Smooth muscle cell (in vitro differentiated cells): ENCODE data around the gene ZBTB20. TPM values are rescaled to one million over a fixed set of nuclear protein-coding genes. Genes with fewer than 3 reads are reported as not detected.
A peak's percentile ranks its signal among the peaks of the same experiment; 100 is the strongest.

Experiments used
- DNase-seq: peaks from one replicate; lab custom pipeline; 2025; ENCODE audit not compliant: unreplicated experiment; lab: John Stamatoyannopoulos, UW
- H2AFZ ChIP-seq: fragments of 200-600 bp; sonication (generic); 2 replicates; pipeline ENCODE4 v1.6.0; 2016; ENCODE audit warnings: antibody characterized with exemption, low read depth, mild to moderate bottlenecking
- H3F3A ChIP-seq: fragments of 200-600 bp; sonication (generic); 2 replicates; pipeline ENCODE4 v1.6.0; 2017; ENCODE audit warnings: antibody characterized with exemption, low read depth
- H3K27ac ChIP-seq: fragments of 200-600 bp; sonication (generic); 2 replicates; pipeline ENCODE4 v1.5.1; 2016; ENCODE audit warnings: low read depth, mild to moderate bottlenecking
- H3K27me3 ChIP-seq: fragments of 200-600 bp; sonication (generic); 2 replicates; pipeline ENCODE4 v1.6.1; 2016; ENCODE audit warnings: low read depth, mild to moderate bottlenecking
- H3K36me3 ChIP-seq: fragments of 200-600 bp; sonication (generic); 2 replicates; pipeline ENCODE4 v1.5.1; 2016; ENCODE audit warnings: low read depth
- H3K4me1 ChIP-seq: fragments of 200-600 bp; sonication (generic); 2 replicates; pipeline ENCODE4 v1.5.1; 2016; ENCODE audit warnings: low read depth
- H3K4me2 ChIP-seq: fragments of 200-600 bp; sonication (generic); 2 replicates; pipeline ENCODE4 v1.6.0; 2016; ENCODE audit warnings: mild to moderate bottlenecking
- H3K4me3 ChIP-seq: fragments of 200-600 bp; sonication (generic); 2 replicates; pipeline ENCODE4 v1.5.1; 2016; ENCODE audit warnings: mild to moderate bottlenecking
- H3K79me2 ChIP-seq: fragments of 200-600 bp; sonication (generic); 2 replicates; pipeline ENCODE4 v1.6.0; 2016; ENCODE audit warnings: low read depth, mild to moderate bottlenecking
- H3K9ac ChIP-seq: fragments of 200-600 bp; sonication (generic); 2 replicates; pipeline ENCODE4 v1.6.0; 2016; ENCODE audit warnings: low read depth
- H3K9me3 ChIP-seq: fragments of 200-600 bp; sonication (generic); replicated peaks from 2 replicates; pipeline ENCODE4 v1.5.1; 2016; ENCODE audit warnings: low read depth
- H4K20me1 ChIP-seq: fragments of 200-600 bp; sonication (generic); 2 replicates; pipeline ENCODE4 v1.6.0; 2016; ENCODE audit warnings: low read depth
- WGBS: methylation state at CpG from one replicate; pipeline ENCODE4 v1.1.7; 2016; ENCODE audit warnings: low lambda C conversion rate; 5-methylcytosine and 5-hydroxymethylcytosine counted together
- polyA plus RNA-seq: library from polyadenylated mRNA; unstranded; fragments of >200 nt; fragmentation: Nextera tagmentation; extraction: Ambion mirVana; gene quantifications from 2 replicates; pipeline ENCODE4 v1.2.1, GENCODE V29; 2016
- total RNA-seq: library from RNA; depleted of rRNA; stranded (reverse); fragments of >200 nt; gene quantifications from 2 replicates; pipeline ENCODE4 v1.2.3, GENCODE V29; 2014
- TF ChIP-seq, protein P1 (sequence below): fragments of 200-600 bp; sonication (generic); IDR thresholded peaks from 2 replicates; pipeline ENCODE4 v1.5.1; 2017; ENCODE audit warnings: borderline replicate concordance, mild to moderate bottlenecking, antibody characterized with exemption; ENCODE audit not compliant: insufficient read depth, poor library complexity, severe bottlenecking

The ZBTB20 gene
- total and polyA plus RNA-seq, 2 experiments from 2014 or later, result 4.9 to 6.8 TPM

DNA sequence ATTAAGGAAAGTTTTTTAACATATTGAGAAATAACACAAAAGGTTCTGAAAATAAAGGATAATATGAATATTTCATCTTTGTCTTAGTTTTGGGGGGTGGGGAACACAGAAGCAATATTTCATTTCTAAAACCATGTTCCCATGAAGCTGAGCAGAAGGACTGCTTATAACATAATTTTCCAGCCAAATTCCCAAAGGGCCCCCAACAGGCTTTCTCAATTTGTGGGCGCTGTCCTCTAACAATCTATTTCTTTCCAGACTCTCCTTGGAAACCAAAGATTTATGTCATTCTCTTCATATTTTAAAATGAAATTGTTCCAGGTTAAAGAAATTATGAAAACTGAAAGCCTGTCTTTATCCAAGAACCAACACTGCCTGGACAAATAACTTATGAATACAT, 273.5 kb downstream of the ZBTB20 start:
- Histone ChIP-seq H3K9ac (no peak overlapping the region), H3K27ac (no peak overlapping the region), H4K20me1 (no peaks in the 10 kb centered on the region), H3K4me2 (no peak overlapping the region), H3K9me3 (no peaks in the 10 kb centered on the region), H3K4me1 (peaks cover 8% of the 10 kb centered on the region), H3K36me3 (no peaks in the 10 kb centered on the region), H3K4me3 (no peak overlapping the region), H3K79me2 (no peaks in the 10 kb centered on the region), H3F3A (no peaks in the 10 kb centered on the region), H3K27me3 (no peaks in the 10 kb centered on the region), H2AFZ (no peak overlapping the region)
- WGBS, result 100% methylated on average over 1 of the region's 1 CpG
- DNase-seq, result no peak
- TF ChIP-seq, protein P1, sequence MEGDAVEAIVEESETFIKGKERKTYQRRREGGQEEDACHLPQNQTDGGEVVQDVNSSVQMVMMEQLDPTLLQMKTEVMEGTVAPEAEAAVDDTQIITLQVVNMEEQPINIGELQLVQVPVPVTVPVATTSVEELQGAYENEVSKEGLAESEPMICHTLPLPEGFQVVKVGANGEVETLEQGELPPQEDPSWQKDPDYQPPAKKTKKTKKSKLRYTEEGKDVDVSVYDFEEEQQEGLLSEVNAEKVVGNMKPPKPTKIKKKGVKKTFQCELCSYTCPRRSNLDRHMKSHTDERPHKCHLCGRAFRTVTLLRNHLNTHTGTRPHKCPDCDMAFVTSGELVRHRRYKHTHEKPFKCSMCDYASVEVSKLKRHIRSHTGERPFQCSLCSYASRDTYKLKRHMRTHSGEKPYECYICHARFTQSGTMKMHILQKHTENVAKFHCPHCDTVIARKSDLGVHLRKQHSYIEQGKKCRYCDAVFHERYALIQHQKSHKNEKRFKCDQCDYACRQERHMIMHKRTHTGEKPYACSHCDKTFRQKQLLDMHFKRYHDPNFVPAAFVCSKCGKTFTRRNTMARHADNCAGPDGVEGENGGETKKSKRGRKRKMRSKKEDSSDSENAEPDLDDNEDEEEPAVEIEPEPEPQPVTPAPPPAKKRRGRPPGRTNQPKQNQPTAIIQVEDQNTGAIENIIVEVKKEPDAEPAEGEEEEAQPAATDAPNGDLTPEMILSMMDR, result no peak

DNA sequence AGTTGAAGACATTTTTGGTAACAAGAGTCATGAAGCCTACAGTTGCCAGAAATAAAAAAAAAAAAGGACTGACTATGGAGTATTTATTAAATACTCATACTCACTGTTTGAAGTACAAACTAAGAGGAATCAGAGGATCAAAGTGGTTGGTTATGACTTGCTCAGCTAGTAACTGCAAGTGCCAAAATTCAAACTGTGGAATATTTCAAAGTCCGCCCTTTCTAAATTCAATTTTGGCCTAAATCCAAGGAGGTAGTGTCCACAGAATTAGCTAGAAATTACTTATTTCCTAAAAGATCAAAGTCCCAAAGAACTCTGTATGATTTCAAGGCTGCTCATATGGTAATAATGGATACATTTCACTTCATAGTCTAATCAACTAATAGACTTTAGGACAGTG, 274.5 kb downstream of the ZBTB20 start:
- Histone ChIP-seq H3K9me3 (no peaks in the 10 kb centered on the region), H3K27me3 (no peaks in the 10 kb centered on the region), H3K4me2 (no peak overlapping the region), H3K27ac (no peak overlapping the region), H2AFZ (no peak overlapping the region), H3K4me3 (no peak overlapping the region), H3K79me2 (no peaks in the 10 kb centered on the region), H3K36me3 (no peaks in the 10 kb centered on the region), H3K9ac (no peak overlapping the region), H3F3A (no peaks in the 10 kb centered on the region), H3K4me1 (peaks cover under 1% of the 10 kb centered on the region), H4K20me1 (no peaks in the 10 kb centered on the region)
- TF ChIP-seq, protein P1, result no peak
- DNase-seq, result no peak
- WGBS, result 100% methylated on average over 1 of the region's 1 CpG

DNA sequence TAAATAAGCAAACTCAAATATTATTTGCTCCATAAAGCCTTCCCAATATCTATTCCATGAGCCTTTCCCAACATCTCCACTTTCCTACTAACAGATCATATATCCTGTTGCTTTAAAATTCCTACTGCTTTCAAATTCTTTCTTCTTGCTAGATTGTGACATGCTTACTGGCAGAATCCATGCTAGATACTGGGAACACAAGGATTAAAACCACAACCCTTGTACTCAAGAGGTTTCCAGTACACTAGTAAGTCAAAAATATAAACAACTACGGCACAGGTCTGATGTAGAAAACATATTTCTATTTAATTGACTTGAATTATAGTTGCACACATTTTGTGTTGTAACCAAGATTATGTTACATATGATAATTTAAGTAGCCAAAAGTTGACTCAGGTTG, 275.0 kb downstream of the ZBTB20 start:
- Histone ChIP-seq H3K27me3 (no peaks in the 10 kb centered on the region), H3K4me3 (no peak overlapping the region), H3F3A (no peaks in the 10 kb centered on the region), H3K9me3 (no peaks in the 10 kb centered on the region), H3K4me1 (no peaks in the 10 kb centered on the region), H3K36me3 (no peaks in the 10 kb centered on the region), H4K20me1 (no peaks in the 10 kb centered on the region), H3K9ac (no peak overlapping the region), H3K79me2 (no peaks in the 10 kb centered on the region), H2AFZ (no peak overlapping the region), H3K4me2 (peak overlapping the region; percentile 24), H3K27ac (no peak overlapping the region)
- DNase-seq, result no peak
- TF ChIP-seq, protein P1, result no peak
- WGBS, result 73% methylated on average over 1 of the region's 1 CpG

DNA sequence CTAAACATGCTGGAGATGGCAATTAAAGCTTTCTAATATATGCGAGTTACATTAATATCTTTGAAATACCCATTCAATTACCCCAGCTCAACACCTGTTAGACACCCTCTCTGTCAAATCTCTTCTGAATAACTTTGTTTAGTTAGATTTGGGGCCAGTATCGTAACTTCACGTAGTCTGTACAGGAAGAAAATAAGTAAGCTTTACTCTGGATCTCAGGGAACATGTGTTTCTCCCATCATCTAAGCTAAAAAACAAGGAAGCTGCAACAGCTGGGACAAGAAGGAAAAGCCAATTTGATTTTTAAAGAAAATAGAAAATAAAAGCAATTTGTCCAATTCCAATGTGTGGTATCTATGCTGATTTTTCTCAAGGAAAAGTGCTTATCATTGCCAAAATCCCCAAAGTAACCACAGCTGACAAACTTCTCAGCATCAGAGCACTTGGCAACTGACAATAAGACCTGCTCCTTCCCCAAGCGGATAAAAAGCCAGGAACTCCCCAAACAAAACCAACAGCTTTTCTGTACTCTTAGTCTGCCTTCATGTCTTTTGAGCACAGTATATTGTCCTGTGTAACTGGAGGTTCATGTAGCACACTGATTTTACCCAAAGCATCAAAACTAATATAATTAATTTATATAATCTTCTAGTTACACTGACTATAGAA, 279.1 kb downstream of the ZBTB20 start:
- H3K36me3 ChIP-seq, result no peaks in the 10 kb centered on the region
- DNase-seq, result no peak
- no peak overlapping the region for H3K27ac ChIP-seq
- no peaks in the 10 kb centered on the region for H3K79me2 ChIP-seq
- no peaks in the 10 kb centered on the region for H3F3A ChIP-seq
- no peak overlapping the region for H3K9ac ChIP-seq
- no peaks in the 10 kb centered on the region for H3K9me3 ChIP-seq
- no peaks in the 10 kb centered on the region for H3K4me1 ChIP-seq
- no peaks in the 10 kb centered on the region for H4K20me1 ChIP-seq
- WGBS, result 96% methylated on average over 4 of the region's 4 CpGs
- H3K4me3 ChIP-seq, result no peak overlapping the region
- no peak overlapping the region for H2AFZ ChIP-seq
- no peak overlapping the region for H3K4me2 ChIP-seq
- TF ChIP-seq, protein P1, result no peak
- H3K27me3 ChIP-seq, result no peaks in the 10 kb centered on the region
